ENCODE results near the gene SNPH. TPM values are rescaled to one million over a fixed set of nuclear protein-coding genes. Genes with fewer than 3 reads are reported as not detected.

The SNPH gene
- total and polyA plus RNA-seq, 2 of the 4 experiments (the other 2 are of a cell fraction): 3.1 to 4.5 TPM

DNA sequence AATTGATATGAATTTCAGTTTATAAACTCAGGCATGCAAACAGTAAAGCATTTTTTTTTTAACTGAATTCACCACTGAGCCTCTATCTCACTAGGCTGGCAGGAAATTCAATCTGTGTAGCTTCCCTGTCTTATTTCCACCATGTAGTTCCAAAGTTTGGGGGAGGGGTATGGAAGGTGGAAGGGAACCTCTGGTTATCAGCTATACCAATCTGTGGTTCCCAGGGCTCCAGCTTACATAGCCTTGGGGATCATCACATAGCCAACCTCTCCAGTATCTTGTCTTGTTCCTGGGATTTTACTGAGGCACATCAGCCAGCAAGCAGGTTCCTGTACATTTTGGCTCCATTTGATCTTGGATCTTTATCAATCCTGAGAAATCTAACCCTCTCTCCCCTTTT is 24.6 kb upstream of the SNPH start:
- TF ChIP-seq POLR2A (IDR thresholded peaks at IDR 0.05; ENCODE audit: low read depth, low read length): no peak
- no peak for TF ChIP-seq RCOR1 (IDR thresholded peaks at IDR 0.05; ENCODE audit: insufficient replicate concordance, low read length)

More for the DNA sequence above, 24.6 kb upstream of the SNPH start:
- H3K9me3 ChIP-seq (ENCODE audit: control insufficient read depth, insufficient read depth, low read length): no peaks in the 10 kb centered on the region
- H4K20me1 ChIP-seq (ENCODE audit: insufficient read depth, low read length): peaks cover 3% of the 10 kb centered on the region; the same call in 1 of the 2 replicates
- no peak overlapping the region for H2BK5ac ChIP-seq (ENCODE audit: low read depth, low read length, poor library complexity, severe bottlenecking)
- BruUV-seq (replicated peaks): no TSS peak
- POLR2A ChIA-PET (ENCODE audit: unreplicated experiment): no interaction called here
- intact Hi-C loops (cut with micrococcal nuclease): no loop called here
- no peak overlapping the region for H3K9ac ChIP-seq (ENCODE audit: low read depth, low read length)
- no peak overlapping the region for H3K18ac ChIP-seq (ENCODE audit: low read depth, low read length)
- no peaks in the 10 kb centered on the region for H3K79me1 ChIP-seq (ENCODE audit: low read depth in 1 of 2, low read length in 2 of 2)
- H2AFZ ChIP-seq (replicated peaks; ENCODE audit: low read length, poor library complexity): no peak overlapping the region
- peak overlapping the region; percentile 32 for H2AK5ac ChIP-seq (ENCODE audit: low read depth, low read length)
- H4K8ac ChIP-seq (ENCODE audit: low read depth in 2 of 2, low read length in 2 of 2): no peak overlapping the region
- H3K56ac ChIP-seq (ENCODE audit: extremely low read depth, insufficient read depth, low read length): no peak overlapping the region
- H3K27ac ChIP-seq (ENCODE audit: insufficient read depth, low read length): no peak overlapping the region
- peaks cover 5% of the 10 kb centered on the region; the same call in 1 of the 2 replicates for H3K9me1 ChIP-seq (ENCODE audit: insufficient read depth, low read length)
- H3K4me1 ChIP-seq (ENCODE audit: control insufficient read depth, insufficient read depth, low read length): peaks cover 3% of the 10 kb centered on the region
- no peak overlapping the region; the same call in 1 of the 2 replicates for H3K4ac ChIP-seq (ENCODE audit: low read depth, low read length)
- H3K23ac ChIP-seq (ENCODE audit: low read depth, low read length): no peak overlapping the region
- H4K91ac ChIP-seq (ENCODE audit: insufficient read depth, low read depth, low read length): no peak overlapping the region
- H3K14ac ChIP-seq (replicated peaks; ENCODE audit: low read depth, low read length): 0 out of 2 replicates have a peak overlapping the region, but pooled peaks have one; percentile 22
- H2BK120ac ChIP-seq (ENCODE audit: low read depth, low read length): peak overlapping the region; percentile 47
- no peaks in the 10 kb centered on the region for H3K36me3 ChIP-seq (ENCODE audit: control insufficient read depth, insufficient read depth, low read length)
- CTCF ChIA-PET: interaction anchor here (1.0 kb wide), 1 partner anchor 29 kb away, joined by 3 read pairs; no protein-coding TSS in a partner anchor
- H2AK9ac ChIP-seq (replicated peaks; ENCODE audit: low read depth, low read length, poor library complexity): no peak overlapping the region
- no peak for ATAC-seq (ENCODE audit: low read depth)
- dilution Hi-C loops (cut with HindIII; ENCODE audit: low sequenced_read_pairs, unreplicated experiment): no loop called here
- H2BK15ac ChIP-seq (ENCODE audit: low read depth, low read length): no peak overlapping the region
- peaks cover 2% of the 10 kb centered on the region for H3K27me3 ChIP-seq (ENCODE audit: control insufficient read depth, insufficient read depth, low read length)
- no peak overlapping the region for H3K4me3 ChIP-seq (ENCODE audit: insufficient read depth, low read depth, low read length)
- DNase-seq: no peak
- no peak overlapping the region for H4K5ac ChIP-seq (ENCODE audit: low read depth, low read length)
- H2BK20ac ChIP-seq (ENCODE audit: low read depth, low read length): peak overlapping the region; percentile 38; the same call in 1 of the 2 replicates
- in situ Hi-C loops (cut with MboI; ENCODE audit: low sequenced_read_pairs): no loop called here
- no peak overlapping the region for H3K4me2 ChIP-seq (ENCODE audit: low read depth, low read length)

Measured in IMR-90 (cell line).